SIG-M5 treated with dmso at 0.1 percent for 504 hours (cell line): ENCODE measurements around the gene PCDH9.

Source experiments
- DNase-seq: peaks from one replicate; lab custom pipeline; 2025; ENCODE audit not compliant: unreplicated experiment; lab: John Stamatoyannopoulos, UW

The PCDH9 gene

DNA sequence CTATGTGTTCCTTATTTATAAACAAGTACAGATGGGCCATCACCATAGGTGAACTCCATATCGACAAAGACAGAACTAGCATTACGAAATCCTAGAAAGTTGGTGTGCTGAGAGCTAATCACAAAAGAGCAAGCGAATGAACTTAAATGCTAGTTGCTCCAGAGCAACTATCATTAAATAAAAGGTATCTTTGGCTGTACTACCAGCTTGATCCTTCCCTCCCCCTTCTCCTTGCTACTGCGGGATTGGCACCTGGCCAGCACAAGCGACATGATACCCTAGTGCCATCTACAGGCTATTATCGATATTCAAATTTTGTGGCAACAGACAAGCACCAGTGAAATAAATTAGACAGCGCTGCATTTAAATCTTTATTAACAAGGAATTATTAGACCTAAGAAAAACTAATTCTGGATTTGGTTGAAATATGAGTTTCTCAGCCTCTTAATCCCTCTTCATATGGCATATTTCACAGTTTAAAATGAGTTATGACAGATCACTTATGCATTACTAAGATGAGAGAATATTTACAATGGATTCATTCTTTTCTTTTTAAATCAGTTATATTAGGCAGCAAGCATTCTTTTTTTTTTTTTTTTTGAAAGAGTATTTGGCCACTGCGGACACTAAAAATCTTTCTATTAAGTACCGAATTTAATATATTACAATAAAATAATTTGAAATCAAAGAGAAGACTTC, 5.8 kb downstream of the PCDH9 start:
- DNase-seq: peak; percentile 47

DNA sequence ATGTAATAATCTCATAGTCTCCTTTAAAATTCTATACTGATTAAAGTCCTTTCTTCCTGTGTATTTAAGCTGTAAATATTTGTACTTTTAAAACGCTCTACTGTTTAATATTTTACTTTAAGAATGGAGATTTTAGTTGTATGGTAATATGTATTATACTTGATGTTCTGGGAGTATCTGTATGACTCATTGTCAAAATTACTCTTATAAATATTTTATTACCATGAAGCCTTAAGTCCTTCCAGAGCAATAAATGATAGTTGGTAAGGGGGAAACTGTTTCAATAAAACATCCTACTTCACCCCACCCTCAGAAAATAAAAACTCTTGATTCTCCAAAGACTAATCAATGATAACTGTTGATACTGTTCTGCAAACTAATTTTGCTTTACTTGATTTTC, 6.4 kb downstream of the PCDH9 start:
- DNase-seq: no peak

DNA sequence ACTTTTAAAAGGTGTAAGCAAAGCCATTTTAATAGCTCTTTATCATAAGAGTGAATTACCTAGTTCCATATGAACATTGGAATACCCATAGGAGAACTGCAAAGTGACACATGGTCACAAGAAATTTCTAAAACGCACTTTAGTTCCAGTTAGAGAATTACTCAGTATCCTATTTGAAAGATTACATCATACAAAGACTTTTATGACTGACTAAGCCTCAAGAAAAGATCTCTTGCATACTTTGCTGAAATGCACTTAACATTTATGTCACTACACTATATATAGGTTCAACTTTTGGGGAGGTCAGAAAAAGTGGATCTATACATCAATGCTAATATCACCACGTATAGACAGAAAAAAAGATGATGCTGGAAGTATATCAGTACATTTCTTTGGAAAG, 7.1 kb downstream of the PCDH9 start:
- peak; percentile 10 for DNase-seq

DNA sequence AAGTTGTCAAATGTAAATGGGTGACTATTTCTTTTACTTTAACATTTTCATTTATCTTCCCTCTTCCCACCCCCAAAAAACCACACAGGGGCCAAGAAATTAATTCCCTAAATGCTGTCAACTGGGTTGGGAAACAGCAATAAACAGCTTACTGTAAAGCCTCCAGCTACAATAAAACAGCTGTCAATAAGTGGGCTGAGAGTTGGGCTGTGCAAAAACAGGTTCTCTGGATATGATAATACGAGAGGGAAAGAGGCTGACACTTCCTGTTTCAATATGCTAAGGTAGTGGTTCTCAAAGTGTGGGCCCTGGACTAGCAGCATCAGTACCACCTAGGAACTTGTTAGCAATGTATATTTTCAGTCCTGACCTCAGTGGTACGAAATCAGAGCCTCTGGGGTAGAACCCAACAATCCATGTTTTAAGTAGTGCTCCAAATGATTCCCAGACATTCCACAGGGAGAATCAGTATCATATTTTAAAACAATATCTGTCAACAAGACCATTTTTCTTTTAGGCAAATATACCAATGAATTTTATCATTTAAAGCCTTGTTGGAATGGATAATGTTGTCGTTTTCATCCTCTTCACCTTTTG, 8.4 kb downstream of the PCDH9 start:
- DNase-seq: no peak

DNA sequence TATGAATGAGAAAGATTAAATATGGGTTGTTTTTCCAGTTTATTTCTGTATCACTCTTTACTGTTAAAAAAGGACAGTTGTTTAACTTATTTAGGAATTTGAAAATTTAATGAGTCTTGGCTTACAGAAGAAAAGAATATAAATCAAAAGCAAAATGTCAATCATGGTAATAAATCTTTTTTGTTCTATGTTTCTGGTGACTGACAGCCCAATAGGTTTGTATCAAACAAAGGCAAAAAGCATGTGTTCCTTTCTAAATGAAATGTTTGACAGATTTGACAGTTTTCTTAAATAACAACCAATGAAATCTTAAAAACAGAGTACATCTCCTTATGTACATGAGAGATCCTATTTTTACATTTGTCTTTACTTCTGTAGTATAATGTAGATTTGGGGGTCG, 11.0 kb downstream of the PCDH9 start:
- no peak for DNase-seq

DNA sequence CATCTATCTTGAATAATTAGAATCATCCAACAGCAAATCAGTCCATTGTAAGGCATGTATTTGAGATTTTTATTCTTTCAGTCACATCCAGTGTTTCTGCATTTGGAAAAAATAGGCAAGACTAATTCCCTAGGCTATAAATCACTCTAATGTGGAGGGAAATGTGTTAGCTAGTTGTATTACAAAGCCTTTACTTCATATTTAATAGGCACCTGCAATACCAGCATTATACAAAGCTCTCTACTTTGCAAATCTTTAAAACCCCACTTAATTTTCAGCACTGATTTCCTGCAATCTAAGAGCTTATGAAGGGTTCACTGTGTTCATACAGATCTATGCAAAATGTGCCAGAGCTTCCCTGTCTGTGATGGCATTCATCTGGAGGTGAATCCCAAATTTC, 12.3 kb downstream of the PCDH9 start:
- DNase-seq: no peak

DNA sequence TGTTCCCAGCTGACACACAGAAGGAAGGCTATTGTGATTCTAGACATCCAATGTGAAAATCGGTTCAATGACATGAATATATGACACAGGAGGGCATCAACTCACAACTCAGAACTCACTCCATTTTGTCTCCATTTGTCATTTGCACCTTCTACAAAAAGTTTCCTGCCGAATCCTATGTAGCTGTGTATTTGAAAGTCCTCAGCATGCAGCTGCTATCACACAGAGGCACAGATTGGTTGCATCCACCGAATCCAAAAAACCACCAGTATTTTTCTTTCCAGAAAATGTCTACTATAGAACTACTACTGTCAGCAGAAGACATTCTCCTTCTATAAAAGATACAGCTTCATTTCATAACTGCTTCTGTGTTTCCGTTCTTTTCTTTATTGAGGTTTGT, 13.3 kb downstream of the PCDH9 start:
- no peak for DNase-seq

DNA sequence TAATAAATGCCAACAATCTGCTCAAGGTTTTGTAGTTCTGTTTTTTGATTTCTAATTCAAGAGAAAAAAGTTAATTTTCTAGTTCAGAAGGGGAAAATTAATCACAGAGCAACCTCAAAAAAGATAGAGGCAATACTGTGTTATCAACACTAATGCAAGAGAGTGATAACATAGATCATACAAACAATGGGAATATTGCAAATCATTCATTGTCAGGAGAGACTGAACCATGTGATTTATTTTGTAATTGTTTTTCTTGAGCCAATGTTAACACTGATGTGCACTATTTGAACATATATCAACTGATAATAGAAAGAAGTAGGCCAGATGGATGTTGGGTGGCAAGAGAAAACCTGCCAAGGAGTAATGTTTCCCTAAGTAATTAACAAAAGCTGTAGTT, 19.9 kb downstream of the PCDH9 start:
- no peak for DNase-seq

DNA sequence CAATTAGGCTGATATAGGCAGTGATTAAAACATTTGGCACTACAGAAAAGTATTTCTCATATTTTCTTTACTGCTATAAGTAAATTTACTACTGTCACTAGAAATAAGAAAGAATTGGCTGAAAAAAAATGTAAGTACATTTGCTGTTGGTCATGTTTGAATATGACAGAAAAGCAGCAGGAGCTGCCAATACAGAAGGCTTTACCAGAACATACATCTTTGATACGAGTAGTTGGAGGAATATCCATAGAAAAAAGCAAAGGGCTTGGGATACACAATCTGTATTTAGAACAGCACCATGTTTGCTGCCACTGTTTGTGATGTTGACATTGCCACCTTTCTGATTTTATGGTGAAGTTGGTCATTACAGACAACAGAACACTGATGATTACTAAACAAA, 21.6 kb downstream of the PCDH9 start:
- DNase-seq: no peak

DNA sequence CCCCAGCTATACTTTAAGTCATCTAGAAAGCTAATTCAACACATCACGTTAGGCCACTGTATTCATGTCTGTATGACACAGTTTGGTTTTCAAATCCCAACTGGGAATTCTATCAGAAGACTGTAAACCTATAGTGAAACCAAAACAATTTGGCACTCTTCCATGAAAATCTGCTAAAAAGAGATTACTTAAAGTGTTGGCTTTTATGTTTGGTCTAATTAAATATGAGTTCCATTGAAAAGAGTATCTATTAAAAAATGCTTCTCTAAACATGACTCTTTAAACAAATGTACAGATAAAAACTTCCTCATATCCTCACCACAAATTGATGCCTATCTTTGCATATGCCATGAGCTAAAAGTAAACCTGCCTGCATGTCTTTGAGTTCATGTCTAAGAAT, 25.4 kb downstream of the PCDH9 start:
- DNase-seq: no peak

DNA sequence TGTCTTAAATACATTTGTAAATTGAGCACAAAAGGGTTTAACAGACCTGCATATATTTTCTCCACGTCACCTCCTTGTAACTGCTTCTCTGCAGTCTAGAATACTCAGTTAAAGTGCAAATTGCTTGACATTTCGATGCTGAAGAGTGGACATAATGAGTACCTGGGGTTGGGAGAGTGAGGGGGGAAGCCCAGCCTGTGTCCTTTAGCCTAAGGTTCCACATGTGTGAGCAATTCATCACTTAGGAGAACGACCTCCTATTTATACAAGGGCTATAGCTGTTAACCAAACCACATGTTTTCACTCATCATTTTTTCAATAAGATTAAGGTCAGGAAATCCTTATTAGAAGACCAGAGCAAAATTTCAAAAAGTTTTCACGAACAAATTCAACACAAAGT, 29.5 kb downstream of the PCDH9 start:
- no peak for DNase-seq

DNA sequence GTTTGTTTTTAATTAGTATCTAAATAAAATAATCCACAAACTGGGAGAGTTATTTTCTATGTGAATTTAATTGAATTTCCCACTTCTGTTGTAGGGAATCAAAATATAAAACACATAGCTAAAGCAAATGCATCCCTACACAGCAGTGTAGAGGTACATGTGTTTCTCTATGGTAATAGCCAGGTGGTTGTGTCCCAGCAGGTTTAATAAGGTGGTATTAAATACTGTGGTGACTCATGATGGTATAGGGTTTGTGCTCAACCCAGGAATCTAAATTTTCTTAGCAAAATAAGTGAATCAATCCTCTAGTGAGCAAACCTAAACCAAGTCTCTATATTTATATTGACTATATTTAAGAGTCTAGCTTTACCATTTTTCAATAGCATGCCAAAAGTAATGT, 30.0 kb downstream of the PCDH9 start:
- DNase-seq: no peak

DNA sequence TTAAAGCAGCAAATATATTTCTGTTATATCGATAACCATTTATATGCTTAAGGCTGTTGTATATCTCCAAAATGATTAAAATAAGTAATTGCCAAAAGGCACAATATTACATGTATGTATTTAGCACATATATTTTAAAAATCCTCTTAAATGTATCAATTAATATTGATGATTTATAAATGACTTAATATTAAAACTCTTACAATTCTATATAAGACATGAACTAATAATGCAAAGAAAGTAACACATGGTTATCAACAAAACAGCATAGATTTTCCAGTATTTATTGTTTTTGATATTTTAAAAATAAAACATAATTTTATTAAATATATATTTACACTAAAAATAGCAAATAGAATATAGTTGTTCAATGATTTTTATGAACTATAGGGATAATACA, 32.4 kb downstream of the PCDH9 start:
- no peak for DNase-seq

DNA sequence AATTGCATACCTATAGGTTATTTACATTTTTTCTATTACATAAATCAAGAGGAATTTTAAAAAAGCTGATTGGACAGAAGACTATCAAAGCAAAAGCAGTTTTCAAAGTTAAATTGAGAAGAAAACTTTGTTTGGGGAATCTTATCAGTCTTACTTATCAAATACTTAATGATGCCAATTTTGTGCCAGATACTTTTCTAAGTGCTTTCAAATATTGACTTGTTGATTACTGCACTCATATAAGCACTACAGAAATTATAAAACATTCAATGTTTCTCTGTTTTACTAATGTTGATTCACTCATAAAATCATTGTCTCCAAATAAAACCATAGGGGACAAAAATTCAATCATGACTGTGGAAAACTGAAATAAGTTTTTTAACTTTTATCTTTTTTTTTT, 36.2 kb downstream of the PCDH9 start:
- DNase-seq: no peak

DNA sequence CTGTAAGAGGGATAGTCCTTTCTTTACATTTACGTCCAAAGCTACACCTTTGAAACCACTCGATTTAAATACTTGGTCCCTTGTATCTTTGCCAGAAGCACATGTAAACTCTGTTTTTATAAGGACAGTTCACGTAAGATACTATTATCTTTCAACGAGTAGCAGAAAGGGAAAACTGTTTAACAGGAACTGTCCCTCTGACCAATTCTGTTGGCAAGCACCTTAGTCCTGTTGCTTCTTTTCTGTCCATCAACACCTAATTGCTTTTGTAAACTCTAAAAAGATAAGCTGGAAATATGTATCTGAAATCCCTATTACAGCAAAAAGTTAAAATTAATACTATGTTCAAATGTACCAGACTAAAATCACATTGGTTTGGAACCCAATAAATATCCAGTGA, 37.4 kb downstream of the PCDH9 start:
- DNase-seq: no peak

DNA sequence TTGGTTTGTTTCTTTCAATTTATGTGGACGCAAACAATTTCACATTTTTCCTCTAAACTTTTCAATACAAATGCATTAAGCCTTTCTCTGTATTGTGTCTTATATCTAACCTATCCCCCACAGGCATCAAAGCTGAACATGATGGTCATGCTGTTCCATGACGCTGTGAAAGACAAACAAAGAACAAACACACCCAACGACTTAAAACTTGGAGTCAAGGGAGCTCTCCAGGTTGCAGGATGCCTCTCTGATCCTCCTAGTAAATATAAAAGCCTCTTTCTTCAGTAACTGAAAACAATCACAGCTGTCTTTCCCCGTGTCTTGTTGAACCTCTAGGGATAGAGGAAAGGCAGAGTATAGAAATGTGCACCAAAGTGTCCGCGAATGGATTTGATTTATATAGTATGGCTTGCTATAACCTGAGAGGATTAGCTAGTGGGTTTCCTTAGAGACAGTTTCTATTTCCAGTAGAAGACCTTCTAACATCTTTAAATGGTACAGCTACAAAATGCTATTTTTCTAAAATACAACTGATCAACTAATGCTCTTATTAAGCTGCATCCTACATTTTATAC, 43.1 kb downstream of the PCDH9 start:
- DNase-seq: no peak

DNA sequence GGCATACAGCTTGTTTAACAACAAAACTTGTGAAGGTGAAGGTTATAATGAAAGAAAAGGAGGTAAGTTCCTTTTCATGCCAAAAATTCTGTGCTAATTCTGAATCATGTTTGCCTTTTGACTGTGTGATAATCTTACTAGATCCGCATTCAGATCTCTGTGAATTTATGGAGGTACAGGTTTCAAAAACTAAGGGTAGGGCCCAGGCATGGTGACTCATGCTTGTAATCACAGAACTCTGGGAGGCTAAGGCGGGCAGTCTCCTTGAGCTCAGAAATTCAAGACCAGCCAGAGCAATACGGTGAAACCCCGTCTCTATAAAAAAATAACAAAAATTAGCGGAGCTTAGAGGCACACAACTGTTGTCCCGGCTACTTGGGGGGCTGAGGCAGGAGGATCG, 45.9 kb downstream of the PCDH9 start:
- no peak for DNase-seq

DNA sequence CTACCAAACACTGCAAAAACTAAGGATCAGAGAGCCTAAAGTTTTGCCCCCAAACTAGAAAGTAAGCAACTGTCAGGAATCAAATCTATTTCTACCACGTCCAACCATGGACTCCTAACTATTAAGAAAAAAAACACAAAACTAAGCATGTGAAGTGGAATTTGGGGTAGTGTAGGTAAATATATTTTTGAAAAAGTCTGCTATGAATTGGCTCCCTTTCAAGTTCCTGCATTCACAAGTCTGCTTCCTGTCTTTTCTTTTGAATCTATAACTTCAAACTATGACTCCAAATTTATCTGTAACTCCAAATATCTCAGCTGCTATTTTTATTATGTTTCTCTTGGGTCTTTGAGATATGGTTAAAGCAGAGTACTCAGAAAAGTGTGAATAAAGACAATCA, 47.0 kb downstream of the PCDH9 start:
- DNase-seq: no peak

DNA sequence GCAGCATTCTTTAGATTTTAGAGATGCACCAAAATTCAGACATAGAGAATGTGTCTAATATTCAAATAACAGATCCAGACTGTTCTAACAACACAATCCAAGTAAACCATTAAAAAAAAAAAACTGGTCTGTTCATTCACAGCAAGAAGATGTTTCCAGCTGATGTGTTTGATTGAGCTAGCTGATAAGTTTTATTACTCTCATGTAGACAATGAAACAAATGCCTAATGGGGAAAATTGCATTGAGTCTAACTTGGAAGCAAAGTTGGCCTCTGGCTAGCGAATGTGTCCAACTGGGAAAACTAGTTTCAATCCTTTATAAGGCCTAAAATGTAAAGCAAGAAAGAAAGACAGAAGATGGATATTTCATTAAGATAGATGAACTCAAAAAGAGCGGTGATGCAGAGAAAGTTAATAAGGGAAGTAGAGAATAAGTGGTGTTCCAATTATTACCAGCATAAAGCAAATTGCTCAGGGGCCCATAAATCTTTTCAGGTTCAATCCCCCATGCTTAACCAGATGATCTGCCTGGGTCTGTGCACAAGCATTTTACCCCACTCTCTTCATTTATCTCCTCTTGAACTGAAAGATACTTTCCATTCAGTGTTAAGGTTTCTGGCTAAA, 54.2 kb downstream of the PCDH9 start:
- no peak for DNase-seq

DNA sequence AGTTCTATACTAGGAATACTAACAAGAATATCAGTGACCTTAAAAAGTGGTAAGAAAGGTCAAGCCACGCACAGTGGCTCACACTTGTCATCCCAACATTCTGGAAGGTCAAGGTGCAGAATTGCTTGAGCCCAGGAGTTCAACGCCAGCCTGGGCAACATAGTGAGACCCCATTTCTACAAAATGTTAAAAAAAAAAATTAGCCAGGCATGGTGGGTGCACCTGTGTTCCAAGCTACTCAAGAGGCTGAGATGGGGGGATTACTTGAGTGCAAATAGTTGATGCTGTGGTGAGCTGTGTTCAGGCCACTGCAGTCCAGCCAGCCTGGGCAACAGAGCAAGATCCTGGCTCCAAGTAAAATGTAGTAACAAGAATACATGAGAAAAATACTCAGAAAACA, 61.8 kb downstream of the PCDH9 start:
- DNase-seq: no peak

DNA sequence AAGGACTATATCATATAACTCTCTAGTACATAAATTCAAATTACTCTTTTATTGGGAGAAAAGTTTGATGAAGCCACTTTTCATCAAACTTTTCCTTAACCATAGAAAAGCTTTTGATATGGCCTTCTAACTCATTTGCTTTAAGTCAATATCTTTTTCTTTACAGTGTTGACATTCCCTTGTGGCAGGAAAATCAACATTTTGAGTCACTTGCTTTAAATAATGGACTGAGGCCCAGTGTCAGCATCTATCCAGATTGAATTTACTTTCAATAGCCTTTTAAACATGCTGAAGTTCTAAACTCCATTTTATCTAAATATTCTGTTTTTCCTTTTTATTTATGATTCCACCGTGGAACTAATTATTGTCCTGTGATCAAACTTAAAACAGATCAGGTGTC, 62.7 kb downstream of the PCDH9 start:
- no peak for DNase-seq

DNA sequence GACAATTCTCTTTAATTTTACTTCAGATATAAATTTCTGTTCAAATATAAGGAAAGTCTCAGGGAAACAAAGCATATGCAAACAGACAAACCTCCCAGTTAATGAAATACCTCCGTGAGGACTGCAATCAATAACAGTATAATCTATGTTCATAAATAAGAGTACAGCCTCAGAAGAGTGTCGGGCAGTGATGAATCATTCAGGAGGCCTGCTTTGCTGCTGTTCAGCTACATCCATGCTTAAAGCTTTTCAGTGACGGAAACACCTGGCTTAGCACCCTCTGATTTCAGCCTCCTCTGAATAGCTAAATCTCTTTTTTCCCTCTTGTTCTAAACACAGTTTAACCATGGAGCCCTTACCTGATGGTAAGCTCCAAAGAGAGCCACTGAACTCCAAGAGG, 69.0 kb downstream of the PCDH9 start:
- DNase-seq: no peak
